Activated CD8-positive, alpha-beta T cell treated with anti-CD3 and anti-CD28 coated beads for 36 hours (primary cell): ENCODE results near the gene TEF. TPM values are rescaled to one million over a fixed set of nuclear protein-coding genes. Genes with fewer than 3 reads are reported as not detected.

ENCODE experiments used
- ATAC-seq: fragments of 200-7000 bp; cut with Tn5 transposase; one replicate; pipeline ENCODE4 v1.10.0; 2021; ENCODE audit warnings: mild to moderate bottlenecking, moderate library complexity
- CTCF ChIA-PET: fragments of 350-600 bp; sonication (Branson Sonifier 250); formaldehyde crosslinking; loops from one replicate; lab custom pipeline; 2021; ENCODE audit warnings: antibody characterized with exemption; lab: Charles Lee
- POLR2A ChIA-PET: fragments of 350-600 bp; sonication (Branson Sonifier 250); formaldehyde crosslinking; loops from one replicate; lab custom pipeline; 2021; ENCODE audit warnings: antibody characterized with exemption; lab: Charles Lee
- DNase-seq: peaks from one replicate; pipeline ENCODE4 v3.0.0-alpha.2; 2020
- H3K27ac Mint-ChIP-seq: one replicate; pipeline ENCODE4 v1.8.0; 2021; ENCODE audit warnings: mild to moderate bottlenecking, mixed read lengths
- H3K27me3 Mint-ChIP-seq: one replicate; pipeline ENCODE4 v1.8.0; 2021; ENCODE audit warnings: mixed read lengths
- H3K36me3 Mint-ChIP-seq: one replicate; pipeline ENCODE4 v1.8.0; 2021; ENCODE audit warnings: low read depth, mixed read lengths
- H3K4me1 Mint-ChIP-seq: one replicate; pipeline ENCODE4 v1.8.0; 2021; ENCODE audit warnings: low read depth, mixed read lengths
- H3K4me3 Mint-ChIP-seq: one replicate; pipeline ENCODE4 v1.8.0; 2021; ENCODE audit warnings: mild to moderate bottlenecking, moderate library complexity, mixed read lengths
- H3K9me3 Mint-ChIP-seq: one replicate; pipeline ENCODE4 v1.8.0; 2021; ENCODE audit warnings: mixed read lengths
- intact Hi-C: fragments of 100-400 bp; cut with micrococcal nuclease; formaldehyde crosslinking; loops from one replicate; pipeline ENCODE4 v1.10.0; 2022
- total RNA-seq, 2 experiments: library from RNA; stranded (reverse); gene quantifications; one replicate each; pipeline ENCODE4 v1.2.3, GENCODE V29; 2021
- TF ChIP-seq, protein P1 (sequence below): fragments of 200-600 bp; IDR thresholded peaks from one replicate; pipeline ENCODE4 v1.8.0; 2022; ENCODE audit warnings: antibody characterized with exemption, mild to moderate bottlenecking

TEF gene
- total RNA-seq, 2 experiments from 2014 or later = 1.4 to 2.0 TPM

DNA sequence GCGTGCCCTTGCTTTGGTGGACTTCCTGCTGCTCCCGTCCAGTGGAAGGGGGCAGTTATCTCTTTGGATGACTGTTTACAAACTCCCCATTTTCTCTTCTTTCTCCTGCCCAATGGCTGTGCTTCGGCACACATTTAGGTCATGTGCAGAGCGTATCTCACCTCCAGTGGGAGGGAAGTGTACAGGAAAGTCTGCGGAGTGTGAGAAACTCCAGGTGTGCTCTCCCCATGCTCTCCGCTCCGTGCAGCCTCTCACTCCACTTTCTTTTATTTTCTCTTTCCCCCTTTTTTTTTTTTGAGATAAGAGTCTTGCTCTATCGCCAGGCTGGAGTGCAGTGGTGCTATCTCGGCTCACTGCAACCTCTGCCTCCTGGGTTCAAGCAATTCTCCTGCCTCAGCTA is 11.9 kb upstream of the TEF start:
- no peaks in the 10 kb centered on the region for H3K9me3 Mint-ChIP-seq
- ATAC-seq (no peak), DNase-seq (no peak)
- ChIA-PET CTCF (no interaction called here), POLR2A (no interaction called here)
- H3K36me3 Mint-ChIP-seq = no peaks in the 10 kb centered on the region
- peaks cover 7% of the 10 kb centered on the region for H3K27me3 Mint-ChIP-seq
- TF ChIP-seq, protein P1, sequence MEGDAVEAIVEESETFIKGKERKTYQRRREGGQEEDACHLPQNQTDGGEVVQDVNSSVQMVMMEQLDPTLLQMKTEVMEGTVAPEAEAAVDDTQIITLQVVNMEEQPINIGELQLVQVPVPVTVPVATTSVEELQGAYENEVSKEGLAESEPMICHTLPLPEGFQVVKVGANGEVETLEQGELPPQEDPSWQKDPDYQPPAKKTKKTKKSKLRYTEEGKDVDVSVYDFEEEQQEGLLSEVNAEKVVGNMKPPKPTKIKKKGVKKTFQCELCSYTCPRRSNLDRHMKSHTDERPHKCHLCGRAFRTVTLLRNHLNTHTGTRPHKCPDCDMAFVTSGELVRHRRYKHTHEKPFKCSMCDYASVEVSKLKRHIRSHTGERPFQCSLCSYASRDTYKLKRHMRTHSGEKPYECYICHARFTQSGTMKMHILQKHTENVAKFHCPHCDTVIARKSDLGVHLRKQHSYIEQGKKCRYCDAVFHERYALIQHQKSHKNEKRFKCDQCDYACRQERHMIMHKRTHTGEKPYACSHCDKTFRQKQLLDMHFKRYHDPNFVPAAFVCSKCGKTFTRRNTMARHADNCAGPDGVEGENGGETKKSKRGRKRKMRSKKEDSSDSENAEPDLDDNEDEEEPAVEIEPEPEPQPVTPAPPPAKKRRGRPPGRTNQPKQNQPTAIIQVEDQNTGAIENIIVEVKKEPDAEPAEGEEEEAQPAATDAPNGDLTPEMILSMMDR = no peak
- H3K4me1 Mint-ChIP-seq = no peaks in the 10 kb centered on the region
- intact Hi-C loops = no loop called here
- H3K27ac Mint-ChIP-seq = no peak overlapping the region
- no peak overlapping the region for H3K4me3 Mint-ChIP-seq

DNA sequence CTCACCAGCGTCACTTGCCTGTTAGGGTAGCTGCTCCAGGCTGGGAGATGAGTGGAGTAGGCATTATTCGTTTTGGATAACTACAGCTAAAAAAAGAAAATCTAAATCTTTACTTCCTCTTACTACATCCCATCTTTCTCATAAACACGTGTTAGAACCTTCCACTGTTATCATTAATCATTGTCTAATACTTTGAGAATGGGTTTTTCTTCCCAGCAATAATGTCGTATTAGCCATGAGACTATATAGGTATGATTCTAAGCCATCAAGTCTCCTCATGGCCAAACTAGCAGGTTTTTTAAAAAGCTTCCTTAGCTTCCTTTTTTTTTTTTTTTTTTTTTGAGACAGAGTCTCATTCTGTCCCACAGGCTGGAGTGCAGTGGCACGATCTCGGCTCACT is 3.9 kb upstream of the TEF start:
- CTCF ChIA-PET = no interaction called here
- POLR2A ChIA-PET = interaction anchor here (0.9 kb wide), 1 partner anchor 32 kb away, joined by 3 read pairs; no protein-coding TSS in a partner anchor
- no peaks in the 10 kb centered on the region for H3K36me3 Mint-ChIP-seq
- H3K27me3 Mint-ChIP-seq = no peaks in the 10 kb centered on the region
- DNase-seq = no peak
- ATAC-seq = no peak
- intact Hi-C loops = no loop called here
- no peak overlapping the region for H3K4me3 Mint-ChIP-seq
- H3K27ac Mint-ChIP-seq = no peak overlapping the region
- H3K9me3 Mint-ChIP-seq = no peaks in the 10 kb centered on the region
- peaks cover 11% of the 10 kb centered on the region for H3K4me1 Mint-ChIP-seq
- TF ChIP-seq, protein P1 = no peak

- intact Hi-C loops = no loop called here
- TF ChIP-seq, protein P1 = no peak
- Mint-ChIP-seq H3K27ac (peak overlapping the region; percentile 68), H3K27me3 (no peaks in the 10 kb centered on the region), H3K4me3 (peak overlapping the region; percentile 85), H3K36me3 (no peaks in the 10 kb centered on the region), H3K9me3 (no peaks in the 10 kb centered on the region), H3K4me1 (peaks cover 16% of the 10 kb centered on the region)
- ATAC-seq = peak; percentile 2
- ChIA-PET CTCF (interaction anchor here (1.0 to 2.7 kb wide), 4 partner anchors 22 to 146 kb away, joined by 3 to 22 read pairs (median 8); partner anchors contain the start of gene ZC3H7B), POLR2A (interaction anchor here (0.8 to 4.4 kb wide), 9 partner anchors 19 to 171 kb away, joined by 3 to 20 read pairs (median 3); partner anchors contain the start of genes ACO2, PHF5A, RANGAP1 and TOB2)
- no peak for DNase-seq
Observed at GRCh38 chr22:41380993-41381328, 781 bp upstream of the TEF start.

GRCh38 chr22:41382098-41382578 is 396 bp downstream of the TEF start:
- peak overlapping the region; percentile 89 for H3K27ac Mint-ChIP-seq
- no peaks in the 10 kb centered on the region for H3K9me3 Mint-ChIP-seq
- ChIA-PET CTCF (interaction anchor here (1.1 to 2.7 kb wide), 6 partner anchors 21 to 145 kb away, joined by 3 to 22 read pairs (median 4); partner anchors contain the start of gene ZC3H7B), POLR2A (interaction anchor here (0.7 to 4.4 kb wide), 5 partner anchors 62 to 237 kb away, joined by 4 to 20 read pairs (median 5); partner anchors contain the start of genes ACO2, PHF5A, RANGAP1 and TOB2)
- H3K36me3 Mint-ChIP-seq = no peaks in the 10 kb centered on the region
- intact Hi-C loops = no loop called here
- H3K4me1 Mint-ChIP-seq = peaks cover 16% of the 10 kb centered on the region
- TF ChIP-seq, protein P1 = no peak
- H3K27me3 Mint-ChIP-seq = no peaks in the 10 kb centered on the region
- DNase-seq = peak; percentile 69
- peak overlapping the region; percentile 85 for H3K4me3 Mint-ChIP-seq
- peak; percentile 45 for ATAC-seq

DNA sequence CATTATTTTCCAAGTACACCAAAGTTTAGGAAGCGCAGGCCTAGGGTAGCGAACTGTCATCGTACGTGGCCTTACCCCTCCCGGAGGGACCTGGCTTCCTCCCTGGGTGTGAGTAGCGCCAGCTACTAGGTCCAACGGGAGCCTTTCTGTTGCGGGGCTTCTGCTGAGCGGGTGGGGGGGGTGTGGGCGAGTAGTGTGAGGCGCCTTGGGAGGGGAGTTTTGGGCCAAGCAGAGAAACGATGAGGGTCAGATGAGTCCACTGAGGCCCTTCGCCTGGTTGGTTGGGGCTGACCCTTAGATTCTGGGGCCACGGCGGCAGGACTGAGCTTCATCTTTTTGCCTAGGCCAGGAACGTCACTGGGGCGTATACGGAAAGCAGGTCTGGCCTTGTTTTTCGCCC is 868 bp downstream of the TEF start:
- no peak for ATAC-seq
- CTCF ChIA-PET = interaction anchor here (1.1 to 2.7 kb wide), 5 partner anchors 20 to 145 kb away, joined by 3 to 22 read pairs (median 5); partner anchors contain the start of gene ZC3H7B
- intact Hi-C loops = no loop called here
- TF ChIP-seq, protein P1 = no peak
- no peaks in the 10 kb centered on the region for H3K36me3 Mint-ChIP-seq
- POLR2A ChIA-PET = interaction anchor here (0.9 to 4.4 kb wide), 3 partner anchors 61 to 87 kb away, joined by 4 to 20 read pairs (median 4); partner anchors contain the start of genes ACO2, PHF5A and TOB2
- no peaks in the 10 kb centered on the region for H3K27me3 Mint-ChIP-seq
- H3K4me3 Mint-ChIP-seq = peak overlapping the region; percentile 85
- H3K4me1 Mint-ChIP-seq = peaks cover 16% of the 10 kb centered on the region
- no peak for DNase-seq
- peak overlapping the region; percentile 89 for H3K27ac Mint-ChIP-seq
- H3K9me3 Mint-ChIP-seq = no peaks in the 10 kb centered on the region
